GM21786 (cell line): ENCODE results near the gene OSBPL10.

Experiments used
- ATAC-seq: cut with Tn5 transposase; IDR thresholded peaks from one replicate; pipeline ENCODE4 v1.9.1; 2021; ENCODE audit not compliant: unreplicated experiment

Gene OSBPL10

DNA sequence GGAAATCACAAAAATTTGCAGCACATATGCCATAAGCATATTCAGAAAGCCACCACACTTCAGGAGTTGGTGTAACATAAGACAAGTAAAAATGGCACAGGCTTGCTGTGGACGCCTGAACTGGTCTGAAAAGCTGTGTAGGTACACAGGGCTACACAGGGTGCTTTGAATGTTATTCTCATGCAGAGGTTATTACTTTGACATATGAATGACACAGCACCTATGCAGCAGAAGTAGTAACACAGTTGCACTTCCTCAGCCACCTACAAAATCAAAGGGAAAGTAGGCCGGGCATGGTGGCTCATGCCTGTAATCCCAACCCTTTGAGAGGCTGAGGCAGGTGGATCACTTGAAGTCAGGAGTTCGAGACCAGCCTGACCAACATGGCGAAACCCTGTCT lies 54.5 kb downstream of the OSBPL10 start:
- no peak for ATAC-seq

DNA sequence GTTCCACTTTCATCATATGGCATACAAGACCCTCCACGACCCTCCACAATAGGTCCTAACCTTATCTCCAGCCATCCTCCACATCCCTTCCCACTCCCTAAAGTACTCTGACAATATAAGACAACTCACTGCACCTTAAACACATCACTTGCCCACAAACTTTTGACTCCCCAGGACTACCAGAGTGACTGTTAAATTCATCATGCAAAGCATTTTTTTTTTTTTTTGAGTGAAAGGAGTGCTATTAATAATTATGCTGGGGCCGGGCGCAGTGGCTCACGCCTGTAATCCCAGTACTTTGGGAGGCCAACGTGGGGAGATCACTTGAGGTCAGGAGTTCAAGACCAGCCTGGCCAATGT lies 55.8 kb downstream of the OSBPL10 start:
- peak; percentile 47 for ATAC-seq

DNA sequence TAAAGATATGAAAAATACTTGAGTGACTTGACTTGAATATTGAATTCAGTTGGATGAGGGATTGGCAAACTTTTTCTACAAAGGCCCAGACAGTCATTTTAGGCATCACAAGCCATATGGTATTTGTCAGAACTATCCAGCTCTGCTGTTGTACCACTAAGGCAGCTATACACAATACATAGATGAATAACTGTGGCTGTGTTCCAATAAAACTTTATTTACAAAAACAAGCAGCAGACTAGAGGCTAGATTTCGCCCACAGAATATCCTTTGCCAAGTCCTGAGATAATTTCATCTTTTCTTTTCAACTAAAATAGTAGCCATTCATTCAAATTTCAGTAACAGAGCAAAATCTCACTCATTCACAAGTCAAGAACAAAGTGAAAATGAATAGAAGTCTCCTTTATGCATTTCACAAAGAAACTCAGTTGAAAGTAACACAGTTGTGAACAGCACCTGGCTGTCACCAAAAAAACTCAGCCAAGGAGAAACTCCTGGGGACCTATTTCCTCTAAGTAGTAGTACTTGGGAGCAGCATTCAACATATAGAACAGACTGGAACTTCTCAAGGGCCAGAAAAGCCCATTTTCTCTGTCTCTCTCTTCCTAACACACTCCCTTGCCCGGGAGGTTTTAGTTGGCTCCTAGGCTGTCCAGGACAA lies 56.3 kb downstream of the OSBPL10 start:
- peak; percentile 32 for ATAC-seq

DNA sequence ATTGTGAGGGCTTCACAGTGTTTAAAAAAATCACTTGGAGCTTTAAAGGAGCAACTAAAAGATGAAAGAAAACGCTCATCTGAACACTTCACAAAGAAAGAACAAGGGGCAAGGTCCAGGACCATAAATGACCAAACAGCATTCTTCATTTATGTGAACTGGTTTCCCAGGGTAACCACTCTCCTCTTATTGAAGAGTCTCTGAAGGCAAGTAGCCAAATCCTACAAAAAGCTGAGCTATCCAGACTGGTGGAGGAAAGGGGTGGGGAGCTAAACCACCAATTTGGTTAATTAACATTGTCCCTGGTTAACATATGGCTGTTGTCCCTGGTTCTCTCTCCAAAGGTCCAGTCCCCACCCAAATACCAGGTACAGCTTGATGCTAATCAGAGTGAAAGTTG lies 58.1 kb downstream of the OSBPL10 start:
- ATAC-seq = no peak

DNA sequence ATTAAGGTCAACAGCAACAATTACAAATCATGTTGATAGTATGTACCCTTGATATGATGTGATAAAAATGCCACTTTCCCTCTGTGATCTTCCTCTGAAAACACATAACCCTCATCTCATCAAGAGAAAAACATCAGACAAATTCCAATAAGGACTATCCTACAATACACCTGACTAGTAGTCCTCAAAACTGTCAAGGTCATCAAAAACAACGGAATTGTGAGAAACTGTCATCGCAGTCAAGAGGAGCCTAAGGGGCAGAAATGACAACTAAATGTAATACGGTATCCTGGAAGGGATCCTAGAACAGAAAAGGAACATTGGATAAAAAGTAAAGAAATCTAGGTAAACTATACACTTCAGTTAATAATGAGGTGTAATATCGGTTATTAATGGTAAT lies 59.2 kb downstream of the OSBPL10 start:
- ATAC-seq = no peak

DNA sequence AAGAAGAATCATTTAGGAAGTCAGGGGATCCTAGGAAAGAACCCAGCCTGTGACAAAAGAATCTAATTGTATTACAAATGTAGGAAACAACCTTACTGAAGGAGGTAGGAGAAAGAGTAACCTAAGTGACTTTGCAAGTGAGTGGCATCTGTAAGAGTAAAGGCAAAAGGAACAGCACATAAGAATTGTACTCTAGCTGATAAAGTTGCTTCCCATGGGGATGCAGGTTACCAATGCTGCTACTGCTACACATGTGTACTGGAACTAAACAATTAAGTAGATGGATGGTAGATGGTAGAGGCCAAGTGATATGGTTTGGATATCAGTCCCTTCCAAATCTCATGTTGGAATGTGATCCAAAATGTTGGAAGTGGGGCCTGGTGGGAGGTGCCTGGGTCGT lies 60.8 kb downstream of the OSBPL10 start:
- no peak for ATAC-seq

DNA sequence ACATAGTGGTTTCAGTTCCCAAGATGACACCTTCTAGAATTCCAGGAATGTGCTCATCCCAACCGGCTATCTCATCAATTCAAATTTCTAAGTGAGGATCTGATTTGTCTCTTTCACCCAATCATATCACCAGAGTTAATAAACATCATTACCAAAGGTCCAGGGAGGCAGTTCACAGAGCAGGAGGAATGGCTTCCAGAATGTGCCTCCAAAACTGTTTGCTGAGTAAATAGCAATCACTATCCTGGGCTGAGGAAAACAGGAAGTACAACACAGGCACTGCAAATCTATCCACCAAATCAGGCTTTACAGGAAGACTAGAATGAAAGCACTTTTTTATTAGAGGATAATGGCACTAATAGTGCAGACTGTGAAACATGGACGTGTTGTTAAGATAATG lies 61.5 kb downstream of the OSBPL10 start:
- no peak for ATAC-seq

DNA sequence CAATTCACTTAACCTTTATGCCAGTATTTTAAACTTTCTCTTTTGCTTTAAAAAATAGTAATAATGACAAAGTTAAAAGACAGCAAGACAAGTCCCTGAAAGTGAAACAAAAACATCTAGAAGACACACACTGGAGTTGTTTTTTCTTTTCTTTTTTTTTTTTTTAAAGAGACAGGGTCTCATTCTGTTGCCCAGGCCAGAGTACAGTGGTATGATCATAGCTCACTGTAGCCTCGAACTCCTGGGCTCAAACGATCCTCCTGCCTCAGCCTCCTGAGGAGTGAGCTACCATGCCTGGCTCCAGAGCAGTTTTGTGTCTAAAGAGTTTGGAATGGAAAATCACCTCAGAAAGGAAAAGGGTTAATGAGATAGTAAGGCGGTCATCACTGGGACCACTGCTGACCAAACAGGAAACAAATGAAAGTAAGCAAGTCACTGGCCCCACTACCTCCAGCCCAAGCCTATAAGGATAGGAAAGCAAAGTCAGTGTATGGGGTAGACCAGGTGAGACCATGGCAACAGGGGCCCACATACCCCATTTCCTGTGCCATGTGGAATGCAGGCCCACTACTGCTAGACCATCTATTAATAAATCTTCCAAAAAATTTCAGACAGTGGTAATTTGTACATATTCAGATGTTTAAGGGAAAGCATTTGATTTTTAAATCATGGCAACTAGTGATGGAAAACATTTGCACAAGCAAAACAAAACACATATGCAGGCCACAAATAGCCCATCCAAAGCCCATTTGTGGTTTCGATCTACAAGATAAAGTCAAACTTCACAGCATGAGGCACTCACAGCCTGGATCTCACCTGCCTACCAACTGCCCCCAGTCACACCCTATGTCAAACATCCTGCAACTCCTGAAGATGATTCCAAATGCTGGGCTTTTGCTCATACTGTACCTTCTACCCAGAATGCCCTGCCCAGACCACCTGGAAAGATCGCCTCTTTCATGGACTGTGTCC lies 62.6 kb downstream of the OSBPL10 start:
- ATAC-seq = peak; percentile 78

DNA sequence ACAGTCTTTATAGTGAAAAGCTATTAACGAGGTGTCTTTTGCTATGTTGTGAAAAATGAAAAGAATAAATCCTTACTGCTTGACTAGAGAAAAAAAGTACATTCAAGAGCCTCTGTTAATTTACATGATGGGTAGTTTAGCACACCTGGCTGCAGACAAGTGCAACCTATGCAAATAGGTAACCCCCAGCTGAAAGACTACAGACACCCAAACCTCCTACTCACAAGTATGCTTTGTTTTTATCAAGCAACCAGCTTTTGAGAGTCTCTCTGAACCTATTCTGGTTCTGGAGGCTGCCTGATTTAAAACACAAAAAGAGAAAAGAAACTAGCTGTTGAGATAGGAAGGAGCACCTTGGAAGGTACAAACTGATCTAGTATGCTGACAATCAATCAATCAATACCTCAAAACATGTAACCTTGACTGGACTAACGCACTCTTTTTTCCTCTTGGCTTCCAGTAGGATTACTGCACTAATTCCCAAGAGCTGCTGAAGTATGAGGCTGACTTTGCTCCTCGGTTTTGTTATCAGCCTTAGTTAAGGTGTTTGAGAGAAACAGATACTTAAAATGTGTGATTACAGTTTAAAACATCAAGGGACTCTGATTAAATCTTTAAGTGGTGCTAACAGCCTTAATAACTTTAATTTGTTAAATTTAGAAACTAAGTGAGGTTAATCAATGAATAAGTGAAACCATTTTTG lies 63.6 kb downstream of the OSBPL10 start:
- peak; percentile 58 for ATAC-seq

DNA sequence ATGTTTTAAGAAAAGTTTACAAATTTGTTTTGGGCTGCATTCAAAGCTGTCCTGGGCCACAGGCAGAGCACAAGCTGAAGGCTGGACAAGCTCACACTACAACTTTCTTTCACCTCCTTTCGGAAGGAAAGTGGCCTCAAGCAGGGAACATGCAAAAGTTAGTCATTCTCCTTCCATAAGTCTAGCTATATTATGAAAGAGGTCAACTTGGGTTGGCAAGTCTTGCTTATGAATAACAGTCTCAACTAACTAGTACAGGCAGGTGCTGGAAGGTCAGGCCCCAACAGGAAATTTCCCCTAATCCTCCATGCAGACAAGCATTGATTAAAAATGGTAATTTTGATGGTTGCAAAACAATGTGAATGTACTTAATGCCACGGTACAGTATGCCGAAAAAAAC lies 69.4 kb downstream of the OSBPL10 start:
- ATAC-seq = no peak

DNA sequence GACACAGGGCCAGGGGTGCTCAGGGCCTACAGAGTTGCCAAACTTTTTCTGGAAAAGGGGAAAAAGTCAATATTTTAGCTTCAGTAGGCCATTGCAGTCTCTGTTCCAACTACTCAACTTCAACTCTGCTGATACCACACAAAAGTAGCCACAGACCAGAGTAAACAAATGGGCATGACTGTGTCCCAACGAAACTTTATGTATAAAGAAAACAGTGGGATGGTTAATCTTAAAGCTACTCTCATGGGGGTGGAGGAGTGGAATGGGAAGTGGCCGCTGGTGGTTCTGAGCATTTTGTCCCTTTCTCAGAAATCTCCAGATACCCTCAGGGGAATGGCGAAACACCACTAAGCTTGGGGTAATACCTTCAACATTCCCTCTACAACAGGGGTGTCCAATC lies 69.9 kb downstream of the OSBPL10 start:
- no peak for ATAC-seq

DNA sequence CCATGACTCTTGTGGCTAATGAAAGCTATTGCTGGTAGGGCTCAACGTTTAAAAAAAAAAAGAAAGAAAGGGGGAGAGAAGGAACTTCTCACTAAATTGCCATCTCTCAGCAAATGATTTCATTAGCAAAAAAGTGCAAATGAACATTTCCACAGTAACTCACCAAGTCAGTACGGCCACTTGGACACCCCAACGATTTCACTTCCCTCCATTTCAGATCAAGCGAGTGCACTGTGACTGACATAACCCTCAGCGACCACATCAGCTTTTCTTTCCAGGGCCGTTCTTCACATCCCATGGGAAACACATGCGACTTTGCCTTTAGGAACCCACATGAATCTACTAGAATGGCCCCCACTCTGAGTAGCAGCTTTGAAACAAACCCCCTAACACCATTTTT lies 71.6 kb downstream of the OSBPL10 start:
- no peak for ATAC-seq

DNA sequence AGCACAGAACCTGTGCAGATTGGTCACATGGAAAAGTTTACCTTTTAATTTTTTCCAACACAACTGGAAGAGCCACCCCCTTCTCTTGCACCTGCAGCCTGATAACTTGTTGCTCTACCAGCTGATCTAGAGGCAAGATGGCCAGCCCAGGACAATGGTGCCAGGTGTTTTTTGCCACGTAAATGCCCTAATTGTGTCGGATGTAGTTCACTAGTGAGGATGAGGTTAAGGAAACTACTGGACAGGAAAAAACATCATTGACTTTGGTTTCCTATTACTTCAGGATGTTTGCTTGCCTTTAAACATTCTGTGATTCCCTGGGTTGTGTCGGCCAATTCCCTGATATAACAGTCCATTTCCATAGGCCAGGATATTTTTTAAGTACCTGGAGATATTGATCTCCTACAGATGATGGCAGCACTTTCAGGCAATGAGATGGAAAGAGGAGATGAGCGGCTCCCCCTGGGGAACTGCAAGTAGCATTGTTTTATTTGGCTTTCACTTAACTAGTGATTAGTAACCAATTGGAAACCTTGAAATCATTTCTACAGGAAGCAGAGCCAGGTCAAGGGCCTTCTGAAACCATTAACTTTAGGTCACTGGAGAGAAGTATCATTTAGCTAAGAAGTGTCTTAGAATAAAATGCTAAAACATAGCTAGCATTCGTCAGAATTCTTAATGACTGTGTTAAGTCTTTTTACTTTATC lies 72.5 kb downstream of the OSBPL10 start:
- ATAC-seq = peak; percentile 82

DNA sequence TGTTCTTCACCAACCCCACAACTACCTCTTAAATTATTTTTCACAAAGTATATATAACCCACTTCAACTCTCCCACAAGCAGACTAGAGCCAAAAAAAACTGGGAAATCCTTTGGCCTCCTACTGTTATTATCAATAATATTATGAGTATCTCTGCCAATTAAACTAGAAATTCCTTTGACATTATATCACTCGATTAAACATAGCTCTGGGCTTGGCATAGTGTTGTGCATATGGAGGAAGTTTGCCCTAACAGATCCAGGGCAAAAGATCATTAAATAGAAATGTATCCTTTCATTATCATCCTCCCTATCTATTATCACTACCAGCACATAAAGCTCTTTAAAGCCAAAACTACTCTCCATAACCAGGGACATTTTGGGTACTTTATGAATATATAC lies 74.9 kb downstream of the OSBPL10 start:
- ATAC-seq = no peak

DNA sequence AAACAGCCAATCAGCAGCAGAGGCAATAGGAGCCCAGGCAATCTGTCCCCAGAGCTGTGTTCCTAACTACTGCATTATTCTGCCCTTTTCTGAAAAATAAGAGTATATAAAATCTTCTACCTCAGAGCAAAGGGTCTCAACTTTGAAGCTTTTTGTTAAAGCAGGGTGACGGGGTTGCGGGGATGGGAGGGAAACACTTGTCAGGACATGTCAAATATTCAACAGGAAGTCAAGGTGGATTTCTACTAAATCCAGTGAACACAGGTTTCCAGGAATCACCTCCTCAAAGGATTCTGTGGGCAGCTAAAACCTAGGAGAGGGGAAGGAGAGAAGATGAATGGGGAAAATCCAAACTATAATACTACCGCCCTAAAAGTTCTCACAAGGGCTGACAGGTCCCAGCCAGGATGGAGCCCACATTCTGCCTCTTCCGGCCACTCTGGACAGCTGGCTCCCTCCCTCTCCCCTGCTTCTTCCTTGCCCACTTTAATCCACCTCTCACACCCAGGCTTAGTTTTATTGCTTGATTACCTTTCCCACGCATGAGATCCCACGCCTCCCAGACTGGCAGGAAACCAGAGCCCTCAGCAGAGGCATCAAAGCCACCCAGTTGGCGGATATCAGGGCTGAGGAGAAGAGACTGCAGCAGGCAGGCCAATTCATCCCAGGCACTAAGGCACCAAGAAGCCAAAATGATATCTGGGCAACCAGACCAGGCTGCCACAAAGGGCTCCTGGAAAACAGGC lies 77.2 kb downstream of the OSBPL10 start:
- no peak for ATAC-seq

DNA sequence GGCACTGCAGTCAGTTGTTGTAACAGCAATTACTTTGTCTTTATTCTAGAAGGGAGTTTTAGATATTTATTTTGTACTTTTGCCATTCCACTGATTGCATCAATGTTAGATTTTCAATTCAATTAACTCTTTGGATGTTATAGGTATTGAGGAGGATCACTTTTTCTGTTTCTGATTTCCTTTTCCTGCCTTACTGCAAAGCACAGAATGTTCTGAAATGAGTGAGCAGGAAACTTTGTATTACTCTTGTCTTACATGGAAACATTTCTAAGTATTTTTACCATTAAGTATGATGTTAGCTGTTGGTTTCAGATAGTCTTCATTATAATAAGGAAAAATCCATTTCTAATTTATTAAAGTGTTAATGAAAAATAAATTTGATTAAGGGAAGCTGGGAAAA lies 80.5 kb downstream of the OSBPL10 start:
- no peak for ATAC-seq

DNA sequence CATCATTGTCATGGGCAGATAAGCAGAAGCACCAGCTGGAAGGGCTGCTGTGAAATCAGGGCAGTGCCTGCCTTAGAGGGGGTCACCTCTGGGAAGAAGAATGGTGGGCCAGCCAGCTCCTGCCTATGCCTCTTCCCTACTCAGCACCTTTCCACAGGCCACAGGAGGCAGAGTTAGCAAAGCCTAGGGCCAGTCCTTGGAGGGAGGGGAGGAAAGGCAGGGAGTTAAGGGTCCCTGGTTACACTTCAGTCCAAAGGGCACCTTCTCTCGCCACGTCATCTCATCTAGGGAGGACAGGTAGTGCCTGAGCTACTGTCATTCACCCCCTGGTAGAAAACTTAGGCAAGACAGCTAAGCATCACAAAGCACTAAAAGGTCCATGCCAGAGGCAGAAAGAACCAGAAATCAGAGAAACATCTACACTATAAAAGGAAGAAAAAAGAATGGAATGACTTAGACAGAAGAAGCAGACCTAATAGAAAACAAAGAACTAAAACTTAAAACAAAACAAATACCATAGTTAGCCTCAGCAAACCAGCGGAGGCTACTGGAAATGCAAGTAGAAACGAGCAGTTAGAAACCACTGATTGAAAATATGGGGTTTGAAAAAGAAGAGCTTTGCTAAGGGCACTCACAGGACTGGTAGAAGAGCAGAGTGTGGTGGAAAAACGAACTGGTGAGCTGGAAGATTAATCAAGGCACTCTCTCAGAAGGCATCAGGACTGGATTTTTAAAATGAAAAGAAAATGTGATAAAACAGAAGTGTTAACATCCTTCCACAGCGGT lies 84.2 kb downstream of the OSBPL10 start:
- no peak for ATAC-seq

DNA sequence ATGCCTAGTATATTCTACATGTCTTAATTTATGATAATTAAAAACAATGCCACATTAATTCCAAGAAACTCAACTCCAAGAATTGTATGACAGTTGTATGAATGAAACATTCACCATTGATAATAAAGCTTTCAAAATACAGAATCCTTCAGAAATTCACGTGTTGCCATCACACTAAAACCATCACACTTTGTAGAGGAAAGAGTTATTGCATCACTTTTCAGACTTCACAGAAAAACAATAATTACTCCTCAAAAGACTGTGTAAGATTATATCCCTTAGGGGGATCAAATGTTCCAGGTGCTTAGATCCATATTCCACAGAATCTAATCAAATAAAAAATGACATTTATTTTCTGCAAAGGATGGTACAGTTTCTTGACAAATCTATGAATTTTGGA lies 85.0 kb downstream of the OSBPL10 start:
- no peak for ATAC-seq

DNA sequence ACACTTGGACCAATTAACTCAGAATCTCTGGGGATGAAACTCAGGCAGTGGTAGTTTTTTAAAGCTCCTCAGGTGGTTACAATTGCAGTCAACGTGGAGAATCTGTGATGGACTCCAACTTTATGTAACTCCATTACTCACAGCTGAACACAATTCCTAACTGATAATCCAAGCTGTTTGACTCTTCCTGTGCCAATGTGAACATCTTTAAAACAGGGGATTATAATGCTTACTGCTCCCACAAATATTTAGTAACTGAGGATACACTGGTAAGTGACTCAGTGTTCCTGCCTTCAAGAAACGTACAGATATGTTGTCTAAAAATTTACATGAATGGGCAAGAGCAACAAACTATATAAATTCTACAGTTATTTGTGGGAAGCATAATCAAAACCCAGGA lies 85.6 kb downstream of the OSBPL10 start:
- ATAC-seq = no peak
